IMR-90 (cell line): ENCODE results near the gene A1CF. TPM values are rescaled to one million over a fixed set of nuclear protein-coding genes. Genes with fewer than 3 reads are reported as not detected.

Experiments
- ATAC-seq: fragments of 200-7000 bp; cut with Tn5 transposase; 2 replicates; pipeline ENCODE4 v1.9.1; 2020; ENCODE audit warnings: low read depth, mild to moderate bottlenecking, moderate library complexity
- BruUV-seq: library from RNA; stranded (reverse); fragments of 400-500 nt; replicated peaks from 2 replicates; lab custom pipeline; 2021; lab: Mats Ljungman, UMichigan
- CTCF ChIA-PET: fragments of 300-600 bp; formaldehyde crosslinking; extraction: SDS; loops from one replicate; lab custom pipeline; 2021; ENCODE audit warnings: antibody characterized with exemption; lab: Yijun Ruan, JAX
- POLR2A ChIA-PET: fragments of 300-600 bp; sonication (Branson Sonifier 250); formaldehyde crosslinking; loops from one replicate; lab custom pipeline; 2022; ENCODE audit warnings: antibody characterized with exemption; ENCODE audit not compliant: unreplicated experiment; lab: Charles Lee
- DNase-seq: peaks from one replicate; pipeline ENCODE4 v3.0.0; 2013
- H2AFZ ChIP-seq: replicated peaks from 2 replicates; pipeline ENCODE3; 2013; ENCODE audit warnings: low read length, mild to moderate bottlenecking; ENCODE audit not compliant: poor library complexity
- H2AK5ac ChIP-seq: 2 replicates; pipeline ENCODE4 v1.6.1; 2013; ENCODE audit warnings: low read depth, low read length, inconsistent platforms
- H2AK9ac ChIP-seq: replicated peaks from 2 replicates; pipeline ENCODE3; 2013; ENCODE audit warnings: mild to moderate bottlenecking, low read depth, low read length, moderate library complexity; ENCODE audit not compliant: poor library complexity
- H2BK120ac ChIP-seq: 2 replicates; pipeline ENCODE4 v1.6.1; 2013; ENCODE audit warnings: low read depth, low read length, inconsistent platforms
- H2BK15ac ChIP-seq: 3 replicates; pipeline ENCODE4 v1.6.1; 2013; ENCODE audit warnings: low read depth, low read length, inconsistent platforms
- H2BK20ac ChIP-seq: 2 replicates; pipeline ENCODE4 v1.6.1; 2013; ENCODE audit warnings: low read depth, mild to moderate bottlenecking, inconsistent platforms, low read length, moderate library complexity
- H2BK5ac ChIP-seq: 2 replicates; pipeline ENCODE4 v1.6.1; 2013; ENCODE audit warnings: mild to moderate bottlenecking, low read depth, low read length, inconsistent platforms; ENCODE audit not compliant: poor library complexity, severe bottlenecking
- H3K14ac ChIP-seq: replicated peaks from 2 replicates; pipeline ENCODE4 v1.6.1; 2013; ENCODE audit warnings: low read depth, low read length, inconsistent platforms
- H3K18ac ChIP-seq: 2 replicates; pipeline ENCODE4 v1.6.1; 2013; ENCODE audit warnings: low read depth, low read length, control low read depth
- H3K23ac ChIP-seq: 2 replicates; pipeline ENCODE4 v1.6.1; 2013; ENCODE audit warnings: low read depth, low read length, inconsistent platforms
- H3K27ac ChIP-seq: 2 replicates; pipeline ENCODE4 v1.5.1; 2013; ENCODE audit warnings: mild to moderate bottlenecking, control low read depth, low read length; ENCODE audit not compliant: insufficient read depth
- H3K27me3 ChIP-seq: 2 replicates; pipeline ENCODE4 v1.6.1; 2013; ENCODE audit warnings: low read length; ENCODE audit not compliant: control insufficient read depth, insufficient read depth
- H3K36me3 ChIP-seq: 2 replicates; pipeline ENCODE4 v1.6.1; 2013; ENCODE audit warnings: low read length, mixed read lengths; ENCODE audit not compliant: control insufficient read depth, insufficient read depth
- H3K4ac ChIP-seq: 2 replicates; pipeline ENCODE4 v1.6.1; 2013; ENCODE audit warnings: low read depth, low read length, inconsistent platforms
- H3K4me1 ChIP-seq: 2 replicates; pipeline ENCODE4 v1.6.1; 2013; ENCODE audit warnings: low read length, mixed read lengths; ENCODE audit not compliant: control insufficient read depth, insufficient read depth
- H3K4me2 ChIP-seq: 2 replicates; pipeline ENCODE4 v1.6.1; 2013; ENCODE audit warnings: low read depth, mild to moderate bottlenecking, control low read depth, low read length, moderate library complexity
- H3K4me3 ChIP-seq: 2 replicates; pipeline ENCODE4 v1.5.1; 2013; ENCODE audit warnings: low read depth, mild to moderate bottlenecking, control low read depth, low read length, moderate library complexity; ENCODE audit not compliant: insufficient read depth
- H3K56ac ChIP-seq: 2 replicates; pipeline ENCODE4 v1.6.1; 2013; ENCODE audit warnings: low read length, inconsistent platforms; ENCODE audit not compliant: insufficient read depth; ENCODE audit errors: extremely low read depth
- H3K79me1 ChIP-seq, 2 experiments: 2 replicates each; pipeline ENCODE4 v1.6.1; 2013; ENCODE audit warnings: low read length in 2 of 2, inconsistent platforms in 1 of 2, low read depth in 1 of 2
- H3K9ac ChIP-seq: 2 replicates; pipeline ENCODE4 v1.6.1; 2013; ENCODE audit warnings: low read depth, low read length, control low read depth
- H3K9me1 ChIP-seq: 2 replicates; pipeline ENCODE4 v1.6.1; 2013; ENCODE audit warnings: low read length, inconsistent platforms; ENCODE audit not compliant: insufficient read depth
- H3K9me3 ChIP-seq: 2 replicates; pipeline ENCODE4 v1.6.1; 2013; ENCODE audit warnings: low read length; ENCODE audit not compliant: control insufficient read depth, insufficient read depth
- H4K20me1 ChIP-seq: 2 replicates; pipeline ENCODE4 v1.6.1; 2013; ENCODE audit warnings: low read length, inconsistent platforms; ENCODE audit not compliant: insufficient read depth
- H4K5ac ChIP-seq: 2 replicates; pipeline ENCODE4 v1.6.1; 2013; ENCODE audit warnings: mild to moderate bottlenecking, low read depth, low read length, control low read depth
- H4K8ac ChIP-seq, 2 experiments: 2 replicates each; pipeline ENCODE4 v1.6.1; 2013; ENCODE audit warnings: low read depth in 2 of 2, low read length in 2 of 2, control low read depth in 1 of 2, inconsistent platforms in 1 of 2
- H4K91ac ChIP-seq: 2 replicates; pipeline ENCODE4 v1.6.1; 2013; ENCODE audit warnings: low read depth, low read length, inconsistent platforms; ENCODE audit not compliant: insufficient read depth
- BHLHE40 ChIP-seq: fragments of 150-350 bp; IDR thresholded peaks from 2 replicates; pipeline ENCODE4 v1.6.1; 2016; ENCODE audit warnings: mild to moderate bottlenecking, low read depth, low read length
- CEBPB ChIP-seq: IDR thresholded peaks from 2 replicates; pipeline ENCODE4 v1.6.1; 2012; ENCODE audit warnings: low read depth, low read length, improper control_type of control experiment
- ELK1 ChIP-seq: fragments of 150-350 bp; IDR thresholded peaks from 2 replicates; pipeline ENCODE4 v1.6.1; 2016; ENCODE audit warnings: low read depth, mild to moderate bottlenecking, low read length, moderate library complexity, borderline replicate concordance
- MAFK ChIP-seq: IDR thresholded peaks from 2 replicates; pipeline ENCODE4 v1.6.1; 2012; ENCODE audit warnings: low read depth, low read length, improper control_type of control experiment
- NFE2L2 ChIP-seq: fragments of 150-350 bp; IDR thresholded peaks from 2 replicates; pipeline ENCODE4 v1.6.1; 2016; ENCODE audit warnings: low read depth, mild to moderate bottlenecking, low read length
- POLR2A ChIP-seq: IDR thresholded peaks from 2 replicates; pipeline ENCODE4 v1.6.1; 2012; ENCODE audit warnings: mild to moderate bottlenecking, low read depth, low read length
- RAD21 ChIP-seq: IDR thresholded peaks from 2 replicates; pipeline ENCODE4 v1.6.1; 2012; ENCODE audit warnings: low read length, improper control_type of control experiment
- dilution Hi-C: fragments of 300-500 bp; cut with HindIII; formaldehyde crosslinking; loops from one replicate; pipeline ENCODE4 v1.14.3; 2018; ENCODE audit warnings: low sequenced_read_pairs; ENCODE audit not compliant: unreplicated experiment
- in situ Hi-C: fragments of 300-500 bp; cut with MboI; formaldehyde crosslinking; loops from 3 replicates; pipeline ENCODE4 v1.14.3; 2019; ENCODE audit warnings: low sequenced_read_pairs, inconsistent platforms, mixed read lengths
- intact Hi-C: fragments of 100-400 bp; cut with micrococcal nuclease; formaldehyde crosslinking; loops from 2 replicates; pipeline ENCODE4 v1.10.0; 2022
- polyA plus RNA-seq, 3 experiments: library from polyadenylated mRNA; depleted of rRNA; stranded (reverse); fragments of >200 nt; gene quantifications; 2 replicates each; pipeline ENCODE4 v1.2.3, GENCODE V29; 2012; ENCODE audit warnings: low replicate concordance in 1 of 3
- total RNA-seq: library from RNA; depleted of rRNA; stranded (reverse); fragments of >200 nt; gene quantifications from 2 replicates; pipeline ENCODE4 v1.2.3, GENCODE V29; 2012

A1CF gene
- total and polyA plus RNA-seq, 2 of the 4 experiments (the other 2 are of a cell fraction): not detected

DNA sequence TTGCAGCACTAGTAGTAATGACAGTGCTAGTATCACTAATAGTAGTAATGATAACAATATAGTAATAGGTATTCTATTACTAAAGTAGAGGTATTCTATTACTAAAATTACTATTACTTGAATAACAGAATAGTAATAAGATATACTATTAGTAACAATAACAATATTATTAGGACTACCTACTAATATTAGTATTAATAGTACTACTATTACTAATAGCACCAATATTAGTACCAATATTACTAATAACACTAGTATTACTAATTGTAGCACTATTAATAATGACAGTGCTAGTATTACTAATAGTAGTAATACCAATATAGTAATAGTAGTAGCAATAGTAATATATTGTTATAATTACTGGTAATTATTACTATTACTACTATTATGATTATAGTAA lies 24.1 kb downstream of the A1CF start:
- in situ Hi-C loops (no loop called here), intact Hi-C loops (no loop called here), dilution Hi-C loops (no loop called here)
- Histone ChIP-seq H3K23ac (no peak overlapping the region), H3K4me3 (no peak overlapping the region), H4K8ac (no peak overlapping the region), H4K20me1 (no peaks in the 10 kb centered on the region), H2BK15ac (no peak overlapping the region), H3K4me1 (no peaks in the 10 kb centered on the region), H3K27ac (no peak overlapping the region), H2AFZ (no peak overlapping the region), H2BK20ac (no peak overlapping the region), H2BK5ac (no peak overlapping the region), H2AK9ac (no peak overlapping the region), H3K36me3 (no peaks in the 10 kb centered on the region), H3K18ac (no peak overlapping the region), H3K9me3 (no peaks in the 10 kb centered on the region), H3K4me2 (no peak overlapping the region), H3K56ac (no peak overlapping the region), H4K91ac (no peak overlapping the region), H3K9me1 (no peaks in the 10 kb centered on the region), H2BK120ac (no peak overlapping the region), H3K79me1 (no peaks in the 10 kb centered on the region), H2AK5ac (no peak overlapping the region), H3K4ac (no peak overlapping the region), H3K27me3 (peaks cover 20% of the 10 kb centered on the region), H3K9ac (no peak overlapping the region), H3K14ac (no peak overlapping the region), H4K5ac (no peak overlapping the region)
- ChIA-PET POLR2A (no interaction called here), CTCF (no interaction called here)
- DNase-seq: no peak
- ATAC-seq: no peak
- no TSS peak for BruUV-seq
- no peak for TF ChIP-seq RAD21
- no peak for TF ChIP-seq NFE2L2
- TF ChIP-seq CEBPB: no peak
- no peak for TF ChIP-seq BHLHE40
- no peak for TF ChIP-seq POLR2A
- no peak for TF ChIP-seq ELK1
- TF ChIP-seq MAFK: no peak
